ENCODE data around the gene RPL39L. TPM values are rescaled to one million over a fixed set of nuclear protein-coding genes. Genes with fewer than 3 reads are reported as not detected.
"Not testable (repeated sequence)": the region's sequence is repeated elsewhere in the genome, so short reads cannot be mapped to it uniquely, and the experiment has no call there.

Gene RPL39L
- polyA plus RNA-seq (ENCODE audit: insufficient read length in 3 of 3) = 10 to 100 TPM; 16.8 to 19.2 (median 19.2) TPM

- peak; percentile 74 to 80 (median 78) for DNase-seq (ENCODE audit: low read depth in 3 of 3, low spot score in 2 of 3)
Observed at GRCh38 chr3:187139126-187139894, at the start of gene RPL39L. RPL39L (minus strand) TSS chr3:187139496; CDS start chr3:187121300, 18,196 bp downstream.

GRCh38 chr3:187188931-187189330 is 49.6 kb upstream of the RPL39L start:
- no peak for DNase-seq (ENCODE audit: low read depth in 3 of 3, low spot score in 2 of 3)

GRCh38 chr3:187186801-187187421 is 47.6 kb upstream of the RPL39L start:
- no peak for DNase-seq (ENCODE audit: low read depth in 3 of 3, low spot score in 2 of 3)

- no peak for DNase-seq (ENCODE audit: low read depth in 3 of 3, low spot score in 2 of 3)
Observed at GRCh38 chr3:187186375-187186774, 47.1 kb upstream of the RPL39L start.

DNA sequence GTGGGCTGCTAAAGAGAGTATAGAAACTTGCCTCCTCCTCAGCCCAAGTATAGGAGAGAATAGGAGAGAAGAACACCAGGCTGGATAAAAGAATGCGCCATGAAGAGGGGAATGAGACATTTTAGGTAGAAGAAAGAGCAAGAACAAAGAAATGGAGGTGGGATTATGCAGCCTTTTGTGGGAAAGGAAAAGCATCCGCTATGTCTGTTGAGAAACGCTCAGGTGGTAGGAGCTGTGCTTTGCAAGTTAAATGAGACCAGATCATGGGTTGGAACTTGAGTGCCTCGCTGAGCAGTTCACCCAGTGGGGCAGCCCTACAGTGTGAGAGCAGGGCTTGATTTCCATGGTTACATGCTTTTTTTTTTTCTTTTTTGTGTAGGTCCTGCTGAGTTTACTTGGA is 46.5 kb upstream of the RPL39L start:
- no peak for DNase-seq (ENCODE audit: low read depth in 3 of 3, low spot score in 2 of 3)

- no peak for DNase-seq (ENCODE audit: low read depth in 3 of 3, low spot score in 2 of 3)
Observed at GRCh38 chr3:187183903-187184302, 44.6 kb upstream of the RPL39L start.

- DNase-seq (ENCODE audit: low read depth in 3 of 3, low spot score in 2 of 3) = no peak
Observed at GRCh38 chr3:187183210-187183862, 44.0 kb upstream of the RPL39L start.

GRCh38 chr3:187181454-187182170 is 42.3 kb upstream of the RPL39L start:
- DNase-seq (ENCODE audit: low read depth in 3 of 3, low spot score in 2 of 3) = no peak

GRCh38 chr3:187172929-187173328 is 33.6 kb upstream of the RPL39L start:
- no peak for DNase-seq (ENCODE audit: low read depth in 3 of 3, low spot score in 2 of 3)

GRCh38 chr3:187170911-187171310 is 31.6 kb upstream of the RPL39L start:
- not testable (repeated sequence) for DNase-seq (ENCODE audit: low read depth in 3 of 3, low spot score in 2 of 3)

GRCh38 chr3:187169231-187169960 is 30.1 kb upstream of the RPL39L start:
- DNase-seq (ENCODE audit: low read depth in 3 of 3, low spot score in 2 of 3) = no peak

DNA sequence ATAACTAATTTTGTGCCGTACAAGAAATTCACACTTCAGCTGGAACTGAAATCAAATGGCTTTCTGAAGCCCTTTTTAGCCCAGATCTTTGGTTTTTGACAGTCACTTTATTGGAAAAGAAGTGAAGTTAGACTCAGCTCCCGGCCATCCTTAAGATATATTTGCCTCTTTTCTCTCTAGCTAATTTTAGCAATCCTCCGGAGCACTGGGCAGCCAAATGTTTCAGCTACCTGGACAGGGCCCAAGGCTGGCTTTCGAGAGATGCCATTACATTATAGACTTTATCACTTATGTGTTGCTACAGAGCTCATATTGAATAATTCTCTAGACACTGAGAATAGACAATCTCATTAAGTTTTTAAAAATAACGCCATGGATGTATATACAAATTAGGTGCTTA is 28.5 kb upstream of the RPL39L start:
- no peak for DNase-seq (ENCODE audit: low read depth in 3 of 3, low spot score in 2 of 3)

DNA sequence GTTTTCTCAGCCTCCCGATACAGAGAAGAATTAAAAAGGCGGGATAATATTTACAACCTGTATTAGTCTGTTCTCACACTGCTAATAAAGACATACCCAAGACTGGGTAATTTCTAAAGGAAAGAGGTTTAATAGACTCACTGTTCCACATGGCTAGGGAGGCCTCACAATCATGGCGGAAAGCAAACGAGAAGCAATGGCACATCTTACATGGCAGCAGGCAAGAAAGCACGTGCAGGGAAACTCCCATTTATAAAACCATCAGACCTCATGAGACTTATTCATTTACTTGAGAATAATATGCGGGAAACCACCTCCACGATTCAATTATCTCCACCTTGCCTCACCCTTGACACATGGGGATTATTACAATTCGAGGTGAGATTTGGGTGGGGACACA is 27.5 kb upstream of the RPL39L start:
- no peak for DNase-seq (ENCODE audit: low read depth in 3 of 3, low spot score in 2 of 3)

GRCh38 chr3:187165144-187165543 is 25.8 kb upstream of the RPL39L start:
- peak in 2 of 3 donors; percentile 69 to 74 for DNase-seq (ENCODE audit: low read depth in 3 of 3, low spot score in 2 of 3)

- no peak for DNase-seq (ENCODE audit: low read depth in 3 of 3, low spot score in 2 of 3)
Observed at GRCh38 chr3:187162265-187162953, 23.1 kb upstream of the RPL39L start.

GRCh38 chr3:187161556-187161955 is 22.3 kb upstream of the RPL39L start:
- DNase-seq (ENCODE audit: low read depth in 3 of 3, low spot score in 2 of 3) = no peak

- DNase-seq (ENCODE audit: low read depth in 3 of 3, low spot score in 2 of 3) = no peak
Observed at GRCh38 chr3:187150599-187150998, 11.3 kb upstream of the RPL39L start.

DNA sequence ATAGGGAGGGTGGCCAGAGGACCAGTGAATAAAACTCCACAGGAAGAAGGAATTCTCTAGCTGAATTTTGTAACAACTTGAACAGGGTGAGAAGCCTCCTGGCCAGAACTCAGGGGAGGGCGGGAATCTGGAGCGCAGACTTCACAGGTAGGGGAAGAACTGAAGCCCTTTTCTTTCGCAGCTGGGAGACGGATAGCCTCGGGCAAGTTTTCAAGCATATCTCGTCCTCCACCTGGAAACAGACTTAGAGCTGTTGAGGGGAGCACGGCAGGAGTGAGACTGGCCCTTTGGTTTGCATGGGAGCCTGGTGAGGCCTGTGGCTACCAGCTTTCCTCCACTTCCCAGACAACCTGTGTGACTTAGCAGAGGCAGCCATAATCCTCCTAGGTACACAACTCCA is 10.9 kb upstream of the RPL39L start:
- DNase-seq (ENCODE audit: low read depth in 3 of 3, low spot score in 2 of 3) = no peak

- no peak for DNase-seq (ENCODE audit: low read depth in 3 of 3, low spot score in 2 of 3)
Observed at GRCh38 chr3:187146389-187146788, 7.1 kb upstream of the RPL39L start.

Data from right renal cortex interstitium (tissue), 3 donors.